ENCODE results near the gene WNT5B.
"Not testable (repeated sequence)": the region's sequence is repeated elsewhere in the genome, so short reads cannot be mapped to it uniquely, and the experiment has no call there.

WNT5B gene

DNA sequence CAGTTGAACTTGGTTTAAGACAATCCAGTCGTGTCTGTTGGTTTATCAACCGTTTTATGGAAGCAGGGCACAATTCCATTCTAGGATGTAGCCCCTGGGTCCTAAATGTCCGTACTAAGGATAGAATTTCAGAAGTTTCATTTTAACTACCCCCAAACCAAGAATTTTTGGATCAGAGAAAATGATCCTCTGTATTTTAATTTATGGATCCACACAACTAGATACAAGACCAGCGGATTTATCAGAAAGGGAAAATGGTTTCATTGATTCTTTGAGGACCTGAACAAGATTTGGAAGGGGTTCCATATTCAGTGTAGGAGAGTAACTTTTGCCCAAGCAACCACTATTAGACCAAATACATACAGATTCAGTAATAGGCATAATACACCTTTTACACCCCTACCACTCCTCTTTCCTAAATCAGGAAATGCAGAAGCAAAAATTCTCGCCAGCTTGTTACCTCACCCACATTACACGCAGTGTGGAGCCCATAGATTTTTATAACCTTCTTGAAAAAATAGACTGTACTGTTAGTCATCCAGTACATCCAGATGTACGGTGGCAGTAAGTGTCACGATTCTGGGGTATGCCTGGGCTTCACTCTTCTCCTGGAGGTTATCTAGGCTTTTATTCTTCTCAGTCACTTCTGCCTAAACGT is 33.2 kb upstream of the WNT5B start:
- in situ Hi-C loops (cut with HindIII; ENCODE audit: low sequenced_read_pairs), result no loop called here

DNA sequence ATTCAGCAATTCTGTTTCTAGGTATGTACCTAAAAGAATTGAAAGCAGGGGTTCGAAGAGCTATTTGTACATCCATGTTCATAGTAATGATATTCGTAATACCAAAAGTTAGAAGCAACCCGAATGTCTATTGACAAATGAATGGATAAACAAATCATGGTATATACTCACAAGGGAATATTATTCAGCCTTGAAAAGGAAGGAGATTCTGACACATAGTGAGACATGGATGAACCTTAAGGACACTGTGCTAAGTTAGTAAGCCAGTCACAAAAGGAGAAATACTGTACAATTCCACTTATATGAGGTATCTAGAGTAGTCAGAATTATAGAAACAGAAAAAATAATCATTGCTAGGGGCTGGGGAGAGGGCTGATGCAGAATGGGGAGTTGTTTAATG is 30.3 kb upstream of the WNT5B start:
- in situ Hi-C loops (cut with HindIII; ENCODE audit: low sequenced_read_pairs), result no loop called here

- in situ Hi-C loops (cut with HindIII; ENCODE audit: low sequenced_read_pairs), result not testable (repeated sequence)
Observed at GRCh38 chr12:1602706-1603105, 26.3 kb upstream of the WNT5B start.

- in situ Hi-C loops (cut with HindIII; ENCODE audit: low sequenced_read_pairs), result no loop called here
Observed at GRCh38 chr12:1603269-1603993, 25.6 kb upstream of the WNT5B start.

GRCh38 chr12:1604464-1604863 is 24.6 kb upstream of the WNT5B start:
- in situ Hi-C loops (cut with HindIII; ENCODE audit: low sequenced_read_pairs), result no loop called here

DNA sequence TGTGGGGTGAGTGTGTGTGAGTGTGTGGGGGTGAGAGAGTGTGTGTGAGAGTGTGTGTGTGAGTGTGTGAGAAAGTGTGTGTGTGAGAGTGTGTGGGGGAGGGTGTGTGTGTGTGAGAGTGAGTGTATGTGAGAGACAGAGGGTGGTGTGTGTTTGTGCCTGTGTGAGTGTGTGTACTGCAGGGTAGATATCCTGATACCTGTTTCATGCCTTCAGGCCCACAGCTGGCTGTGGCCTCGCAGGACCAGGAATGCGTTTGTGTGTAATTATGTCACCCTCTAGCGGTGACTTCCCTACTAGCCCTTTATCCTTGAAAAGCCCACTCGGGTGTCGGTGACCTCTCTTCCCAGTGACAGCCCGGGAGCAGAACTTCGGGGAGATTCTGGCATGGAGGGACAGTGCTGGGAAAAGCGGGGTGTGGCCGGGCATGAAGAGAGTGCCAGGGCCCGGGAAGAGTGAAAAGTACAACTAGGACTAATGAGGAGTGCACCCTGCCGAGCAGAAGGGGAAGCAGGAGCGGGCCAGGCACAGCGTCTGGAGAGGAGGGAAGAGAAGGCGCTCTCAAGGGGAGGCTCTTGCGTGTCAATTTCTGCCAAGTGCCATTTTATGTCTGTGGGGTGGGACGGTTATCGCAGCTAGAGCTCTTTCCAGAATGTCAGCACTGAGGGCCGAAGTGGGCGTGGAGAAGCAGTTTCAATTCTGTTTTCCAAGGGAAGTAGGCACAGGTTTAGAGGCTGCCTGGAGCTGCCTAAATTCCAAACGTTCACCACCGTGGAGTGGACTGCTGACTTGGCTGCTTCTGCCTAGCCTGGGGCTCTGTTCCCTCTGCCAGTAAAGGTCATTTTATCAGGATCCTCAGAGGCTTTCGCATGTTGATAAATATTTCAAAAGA is 23.7 kb upstream of the WNT5B start:
- in situ Hi-C loops (cut with HindIII; ENCODE audit: low sequenced_read_pairs), result no loop called here

DNA sequence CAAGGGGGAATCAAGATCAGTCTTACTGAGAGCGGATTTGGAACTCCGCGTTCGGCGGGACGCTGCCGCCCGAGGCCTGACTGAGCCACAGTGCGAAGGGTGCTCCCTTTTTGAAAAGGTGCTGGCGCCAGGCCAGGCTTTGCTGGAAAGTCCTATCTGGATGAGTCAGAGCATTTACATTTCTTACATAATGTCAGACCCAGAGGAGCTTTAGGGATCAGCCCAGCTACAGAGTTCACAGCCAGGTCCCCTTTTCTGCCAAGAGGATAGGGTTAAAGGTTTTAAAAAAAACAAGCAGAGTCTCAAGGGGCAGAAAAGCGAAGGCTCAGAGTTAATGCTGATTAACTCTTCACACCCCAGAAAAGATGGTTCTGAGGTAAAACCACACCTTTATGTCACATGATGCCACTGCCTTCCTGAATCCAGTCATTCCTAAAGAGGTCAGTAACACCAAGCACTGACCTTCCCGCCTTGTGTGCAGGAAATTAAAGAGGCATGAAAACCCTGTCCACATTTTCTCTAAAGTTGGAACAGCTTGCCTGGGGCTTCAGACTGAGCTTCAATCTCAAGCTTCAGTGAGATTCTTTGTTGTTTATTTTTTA is 22.9 kb upstream of the WNT5B start:
- in situ Hi-C loops (cut with HindIII; ENCODE audit: low sequenced_read_pairs), result no loop called here

GRCh38 chr12:1607940-1608712 is 20.9 kb upstream of the WNT5B start:
- in situ Hi-C loops (cut with HindIII; ENCODE audit: low sequenced_read_pairs), result no loop called here

- in situ Hi-C loops (cut with HindIII; ENCODE audit: low sequenced_read_pairs), result no loop called here
Observed at GRCh38 chr12:1608713-1609119, 20.3 kb upstream of the WNT5B start.

- in situ Hi-C loops (cut with HindIII; ENCODE audit: low sequenced_read_pairs), result no loop called here
Observed at GRCh38 chr12:1610072-1610643, 18.9 kb upstream of the WNT5B start.

GRCh38 chr12:1611803-1612572 is 17.0 kb upstream of the WNT5B start:
- in situ Hi-C loops (cut with HindIII; ENCODE audit: low sequenced_read_pairs), result no loop called here

DNA sequence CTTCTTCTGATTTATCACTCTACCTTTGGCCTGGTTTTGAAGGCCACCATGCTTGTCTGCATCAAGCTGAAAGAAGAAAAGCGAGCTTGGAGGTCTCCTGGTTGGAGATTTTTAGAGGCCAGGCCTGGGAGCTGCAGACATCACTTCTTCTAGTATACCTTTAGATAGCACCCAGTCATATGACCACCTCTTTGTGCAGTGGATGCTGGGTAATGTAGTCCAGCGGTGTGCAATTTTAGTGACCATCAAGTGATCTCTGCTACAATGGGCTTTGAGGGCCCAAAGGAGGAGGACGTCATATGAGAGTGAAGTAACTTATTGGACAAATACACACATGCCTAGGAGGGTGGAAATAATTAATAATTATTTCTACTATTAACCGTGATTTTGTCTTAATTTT is 15.2 kb upstream of the WNT5B start:
- in situ Hi-C loops (cut with HindIII; ENCODE audit: low sequenced_read_pairs), result no loop called here

DNA sequence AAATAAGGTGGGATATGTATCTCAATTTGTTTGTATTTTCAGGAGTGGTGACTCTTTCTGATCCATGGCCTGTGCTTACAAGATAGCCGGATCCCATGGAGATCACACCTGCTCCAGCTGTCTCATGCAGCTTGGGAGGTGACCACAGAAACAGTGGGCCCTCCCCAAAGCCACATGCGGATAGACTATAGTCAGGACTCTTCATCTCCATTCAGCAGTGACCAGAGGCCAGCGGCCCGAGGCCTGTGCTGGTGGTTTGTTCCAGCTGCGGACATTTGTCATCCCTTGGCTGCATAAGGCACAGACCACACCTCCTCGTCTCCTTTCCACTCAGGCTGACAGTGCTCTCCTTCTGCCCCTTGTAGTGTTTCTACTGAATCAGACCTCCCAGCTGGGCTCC is 14.7 kb upstream of the WNT5B start:
- in situ Hi-C loops (cut with HindIII; ENCODE audit: low sequenced_read_pairs), result no loop called here

- in situ Hi-C loops (cut with HindIII; ENCODE audit: low sequenced_read_pairs), result no loop called here
Observed at GRCh38 chr12:1616233-1617066, 12.6 kb upstream of the WNT5B start.

- in situ Hi-C loops (cut with HindIII; ENCODE audit: low sequenced_read_pairs), result no loop called here
Observed at GRCh38 chr12:1618489-1618888, 10.5 kb upstream of the WNT5B start.

GRCh38 chr12:1619159-1619558 is 9.9 kb upstream of the WNT5B start:
- in situ Hi-C loops (cut with HindIII; ENCODE audit: low sequenced_read_pairs), result no loop called here

GRCh38 chr12:1619587-1619986 is 9.4 kb upstream of the WNT5B start:
- in situ Hi-C loops (cut with HindIII; ENCODE audit: low sequenced_read_pairs), result no loop called here

GRCh38 chr12:1620092-1620491 is 8.9 kb upstream of the WNT5B start:
- in situ Hi-C loops (cut with HindIII; ENCODE audit: low sequenced_read_pairs), result no loop called here

GRCh38 chr12:1622406-1622805 is 6.6 kb upstream of the WNT5B start:
- in situ Hi-C loops (cut with HindIII; ENCODE audit: low sequenced_read_pairs), result no loop called here
